ENCODE results near the gene GLDC.

GRCh38 chr9:6600426-6600825 lies 45.1 kb downstream of the GLDC start:
- TF ChIP-seq MAX (IDR thresholded peaks at IDR 0.05; ENCODE audit: low read depth, low read length) (no peak), CTCF (IDR thresholded peaks at IDR 0.05; ENCODE audit: low read depth, low read length) (no peak)
